ENCODE measurements around the gene PNPLA2. TPM values are rescaled to one million over a fixed set of nuclear protein-coding genes. Genes with fewer than 3 reads are reported as not detected.

PNPLA2 gene
- total RNA-seq, 1 donor from 2014 or later, result 143 TPM

- no peaks in the 10 kb centered on the region for H3K9me3 ChIP-seq
- H3K4me1 ChIP-seq, result peaks cover 6% of the 10 kb centered on the region
- DNase-seq (no peak), ATAC-seq (no peak)
- intact Hi-C loops (cut with DNase I), result no loop called here
- no peaks in the 10 kb centered on the region for H3K27me3 ChIP-seq
- H3K4me3 ChIP-seq, result no peak overlapping the region
- no peak for TF ChIP-seq CTCF (IDR thresholded peaks at IDR 0.05)
- H3K27ac ChIP-seq, result no peak overlapping the region
- peaks cover 28% of the 10 kb centered on the region for H3K36me3 ChIP-seq
Measured at GRCh38 chr11:862081-862661, 43.5 kb downstream of the PNPLA2 start.

- Histone ChIP-seq H3K27me3 (no peaks in the 10 kb centered on the region), H3K4me3 (no peak overlapping the region), H3K27ac (no peak overlapping the region), H3K36me3 (peaks cover 29% of the 10 kb centered on the region), H3K9me3 (no peaks in the 10 kb centered on the region), H3K4me1 (peaks cover 6% of the 10 kb centered on the region)
- ATAC-seq (no peak), DNase-seq (no peak)
- TF ChIP-seq CTCF (IDR thresholded peaks at IDR 0.05), result no peak
- intact Hi-C loops (cut with DNase I), result no loop called here
Measured at GRCh38 chr11:862696-863022, 43.9 kb downstream of the PNPLA2 start.

- DNase-seq, result no peak
- intact Hi-C loops (cut with DNase I), result no loop called here
Measured at GRCh38 chr11:863023-863909, 44.6 kb downstream of the PNPLA2 start.

DNA sequence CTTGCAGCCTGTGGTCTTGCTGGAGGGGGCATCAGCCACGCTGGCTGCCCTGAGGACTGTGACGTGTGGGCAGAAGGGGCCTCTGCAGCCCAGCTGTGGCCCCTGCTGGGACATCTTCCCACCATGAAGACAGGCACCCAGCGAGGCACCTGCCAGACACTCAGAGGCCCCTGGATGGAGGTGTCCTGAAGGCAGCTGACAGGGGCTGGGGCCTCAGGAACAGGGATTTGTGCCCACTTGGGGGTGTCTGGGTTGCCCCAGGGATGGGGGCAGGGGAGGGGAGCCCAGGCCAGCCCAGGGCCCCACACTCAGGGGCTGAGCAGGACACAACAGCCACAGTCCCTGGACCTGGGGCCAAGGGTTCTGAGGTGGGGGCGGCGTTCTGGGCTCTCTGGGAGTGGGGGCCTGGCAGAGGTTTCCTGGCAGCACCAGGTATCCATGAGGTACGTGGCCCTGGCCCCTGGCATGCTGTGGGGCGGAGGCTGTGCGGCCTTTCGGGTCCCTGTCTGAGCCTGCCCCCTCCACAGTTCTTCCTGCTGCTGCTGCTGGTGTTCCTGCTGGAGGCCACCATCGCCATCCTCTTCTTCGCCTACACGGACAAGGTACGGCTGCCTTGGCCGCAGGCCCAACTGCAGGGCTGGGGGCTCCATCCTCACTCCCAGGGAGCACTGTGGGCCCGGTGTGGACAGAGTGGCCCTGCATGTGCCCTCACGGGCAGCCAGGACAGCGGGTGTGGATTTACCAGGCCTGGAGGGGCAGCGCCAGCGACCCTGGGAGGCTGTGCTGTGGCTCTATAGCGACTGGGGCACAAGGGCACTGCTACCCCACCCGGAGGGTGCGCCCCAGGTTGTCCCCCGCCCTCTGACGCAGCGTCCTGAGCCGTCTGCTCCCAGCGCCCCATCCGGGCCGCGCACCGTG is 45.5 kb downstream of the PNPLA2 start:
- intact Hi-C loops (cut with DNase I), result no loop called here
- H3K9me3 ChIP-seq, result no peaks in the 10 kb centered on the region
- H3K27ac ChIP-seq, result no peak overlapping the region
- H3K4me3 ChIP-seq, result no peak overlapping the region
- peaks cover 29% of the 10 kb centered on the region for H3K36me3 ChIP-seq
- peaks cover 6% of the 10 kb centered on the region for H3K4me1 ChIP-seq
- no peak for ATAC-seq
- DNase-seq, result no peak
- no peak for TF ChIP-seq CTCF (IDR thresholded peaks at IDR 0.05)
- H3K27me3 ChIP-seq, result no peaks in the 10 kb centered on the region

More at GRCh38 chr11:863023-863909, 44.6 kb downstream of the PNPLA2 start:
- no peak for TF ChIP-seq CTCF (IDR thresholded peaks at IDR 0.05)
- H3K9me3 ChIP-seq, result no peaks in the 10 kb centered on the region
- no peak overlapping the region for H3K27ac ChIP-seq
- H3K4me3 ChIP-seq, result no peak overlapping the region
- H3K4me1 ChIP-seq, result peaks cover 6% of the 10 kb centered on the region
- no peak for ATAC-seq
- H3K36me3 ChIP-seq, result peaks cover 29% of the 10 kb centered on the region
- no peaks in the 10 kb centered on the region for H3K27me3 ChIP-seq

- peaks cover 1% of the 10 kb centered on the region for H3K4me1 ChIP-seq
- H3K36me3 ChIP-seq, result peaks cover 29% of the 10 kb centered on the region
- no peaks in the 10 kb centered on the region for H3K27me3 ChIP-seq
- TF ChIP-seq CTCF (IDR thresholded peaks at IDR 0.05), result no peak
- no peak for DNase-seq
- no peak overlapping the region for H3K27ac ChIP-seq
- intact Hi-C loops (cut with DNase I), result no loop called here
- H3K4me3 ChIP-seq, result no peak overlapping the region
- ATAC-seq, result no peak
- no peaks in the 10 kb centered on the region for H3K9me3 ChIP-seq
Measured at GRCh38 chr11:864898-865297, 46.2 kb downstream of the PNPLA2 start.

All from upper lobe of right lung (tissue), 1 donor.